K562 (cell line): ENCODE measurements around the gene RCE1. TPM values are rescaled to one million over a fixed set of nuclear protein-coding genes. Genes with fewer than 3 reads are reported as not detected.

Experiments
- ATAC-seq: fragments of 200-7000 bp; cut with Tn5 transposase; 3 replicates; pipeline ENCODE4 v1.9.1; 2020; ENCODE audit warnings: moderate library complexity
- BruUV-seq: library from RNA; stranded (reverse); fragments of 400-500 nt; replicated peaks from 2 replicates; lab custom pipeline; 2021; lab: Mats Ljungman, UMichigan
- CTCF ChIA-PET: fragments of 300-600 bp; formaldehyde crosslinking; extraction: SDS; loops from one replicate; lab custom pipeline; 2021; ENCODE audit warnings: low intra/inter-chr PET ratio; lab: Yijun Ruan, JAX
- POLR2A ChIA-PET: fragments of 300-600, 350-650 bp; sonication (Branson Sonifier 250); formaldehyde crosslinking; extraction: SDS; loops from one replicate; lab custom pipeline; 2021; ENCODE audit warnings: antibody characterized with exemption, inconsistent platforms; lab: Yijun Ruan, JAX
- DNase-seq, 4 experiments: peaks; one replicate each; pipeline versions ENCODE4 v3.0.0 to v3.0.0-alpha.2; 2011 to 2018; ENCODE audit warnings: low spot score in 3 of 4, mixed read lengths in 3 of 4; ENCODE audit errors: extremely low read depth in 1 of 4
- FAIRE-seq: peaks from 2 replicates; lab custom pipeline; 2011; peaks lifted over from hg19 to GRCh38; lab: Jason Lieb, UNC
- H2AFZ ChIP-seq: 2 replicates; pipeline ENCODE4 v1.6.0; 2011; ENCODE audit warnings: low read depth, low read length, control low read depth, inconsistent platforms
- H3K27ac ChIP-seq: fragments of 200-600 bp; 3 replicates; pipeline ENCODE4 v1.8.0; 2011; ENCODE audit warnings: low read depth, mild to moderate bottlenecking, control low read depth, inconsistent platforms, low read length, moderate library complexity, mixed read lengths; ENCODE audit errors: extremely low read depth
- H3K27me3 ChIP-seq, 2 experiments: fragments of 300-600 bp in 1 of 2; 2 replicates in 1 of 2; 3 replicates in 1 of 2; pipeline versions ENCODE4 v1.6.0 to v1.8.0; 2011; ENCODE audit warnings: inconsistent platforms in 2 of 2, low read length in 2 of 2, mild to moderate bottlenecking in 1 of 2, mixed read lengths in 1 of 2, moderate library complexity in 1 of 2; ENCODE audit not compliant: control insufficient read depth in 2 of 2, insufficient read depth in 2 of 2
- H3K36me3 ChIP-seq: fragments of 300-600 bp; 3 replicates; pipeline ENCODE4 v1.8.0; 2011; ENCODE audit warnings: mild to moderate bottlenecking, low read length, inconsistent platforms; ENCODE audit not compliant: control insufficient read depth, insufficient read depth
- H3K4me1 ChIP-seq, 2 experiments: fragments of 200-600 bp in 1 of 2; replicated peaks in 1 of 2; 2 replicates in 1 of 2; 3 replicates in 1 of 2; pipeline versions ENCODE4 v1.5.1 to v1.8.0; 2011; ENCODE audit warnings: inconsistent platforms in 2 of 2, low read length in 2 of 2, mild to moderate bottlenecking in 1 of 2, mixed read lengths in 1 of 2, moderate library complexity in 1 of 2; ENCODE audit not compliant: control insufficient read depth in 2 of 2, insufficient read depth in 2 of 2
- H3K4me2 ChIP-seq: 2 replicates; pipeline ENCODE4 v1.6.1; 2011; ENCODE audit warnings: low read length, control low read depth, inconsistent platforms, mixed read lengths; ENCODE audit not compliant: insufficient read depth
- H3K4me3 ChIP-seq: fragments of 200-600 bp; sonication (generic), shearing (Covaris generic); 2 replicates; pipeline ENCODE4 v1.5.1; 2016; ENCODE audit warnings: control low read depth, inconsistent platforms
- H3K79me2 ChIP-seq: fragments of 200-600 bp; 3 replicates; pipeline ENCODE4 v1.8.0; 2011; ENCODE audit warnings: low read length, inconsistent platforms; ENCODE audit not compliant: control insufficient read depth, insufficient read depth
- H3K9ac ChIP-seq, 2 experiments: 2 replicates each; pipeline versions ENCODE4 v1.6.0 to v1.6.1; 2011; ENCODE audit warnings: low read depth in 2 of 2, low read length in 2 of 2, control low read depth in 1 of 2, inconsistent platforms in 1 of 2, mild to moderate bottlenecking in 1 of 2, mixed read lengths in 1 of 2; ENCODE audit not compliant: insufficient read depth in 1 of 2
- H3K9me1 ChIP-seq: one replicate; pipeline ENCODE4 v1.6.0; 2011; ENCODE audit warnings: inconsistent platforms, mild to moderate bottlenecking, low read length, moderate library complexity; ENCODE audit not compliant: control insufficient read depth, insufficient read depth
- H3K9me3 ChIP-seq: replicated peaks from 2 replicates; pipeline ENCODE4 v1.5.1; 2011; ENCODE audit warnings: low read depth, low read length, inconsistent platforms; ENCODE audit not compliant: control insufficient read depth, insufficient read depth
- H4K20me1 ChIP-seq: replicated peaks from 2 replicates; pipeline ENCODE4 v1.6.1; 2011; ENCODE audit warnings: low read length, inconsistent platforms, mixed read lengths; ENCODE audit not compliant: control insufficient read depth, insufficient read depth
- CEBPG ChIP-seq, 3 experiments: fragments of 200-800 bp in 1 of 3; sonication (Bioruptor generic) in 1 of 3; sonication (generic) in 1 of 3; formaldehyde crosslinking in 1 of 3; IDR thresholded peaks in 2 of 3; conservative IDR thresholded peaks in 1 of 3; 2 replicates each; pipeline versions ENCODE4 v1.6.1 to v1.8.0; 2016 to 2022; ENCODE audit warnings: missing compliant biosample characterization in 2 of 3, missing genetic modification characterization in 2 of 3, mild to moderate bottlenecking in 1 of 3, missing genetic modification reagents in 1 of 3
- E2F6 ChIP-seq, 2 experiments: IDR thresholded peaks; 2 replicates each; pipeline ENCODE4 v1.6.1; 2011; ENCODE audit warnings: borderline replicate concordance in 1 of 2, control low read depth in 1 of 2, low read depth in 1 of 2, low read length in 1 of 2, mild to moderate bottlenecking in 1 of 2, mixed read lengths in 1 of 2, moderate library complexity in 1 of 2; ENCODE audit not compliant: insufficient read depth in 1 of 2, insufficient read length in 1 of 2, poor library complexity in 1 of 2, severe bottlenecking in 1 of 2; ENCODE audit errors: extremely low read depth in 1 of 2
- FIP1L1 ChIP-seq: fragments of 200-400 bp; formaldehyde crosslinking; IDR thresholded peaks from 2 replicates; pipeline ENCODE4 v1.6.1; 2018; ENCODE audit warnings: mild to moderate bottlenecking, low read depth, low read length; ENCODE audit not compliant: poor library complexity, severe bottlenecking
- KDM5B ChIP-seq: fragments of 200-600 bp; sonication (generic); IDR thresholded peaks from 2 replicates; pipeline ENCODE4 v1.6.1; 2012; ENCODE audit warnings: low read depth, mild to moderate bottlenecking, moderate library complexity, low read length, control low read depth, inconsistent platforms; ENCODE audit not compliant: insufficient replicate concordance
- OTX1 ChIP-seq: fragments of 450-650 bp; formaldehyde crosslinking; IDR thresholded peaks from 2 replicates; pipeline ENCODE4 v1.4.0; 2022; ENCODE audit warnings: mild to moderate bottlenecking
- RBFOX2 ChIP-seq: fragments of 200-400 bp; formaldehyde crosslinking; IDR thresholded peaks from 2 replicates; pipeline ENCODE4 v1.6.1; 2017; ENCODE audit warnings: low read depth, mild to moderate bottlenecking, low read length, moderate library complexity
- TSC22D4 ChIP-seq: fragments of 450-650 bp; IDR thresholded peaks from 2 replicates; pipeline ENCODE4 v1.6.1; 2016; ENCODE audit warnings: missing genetic modification characterization, missing biosample characterization, control low read depth
- WGBS: fragments of 100-300 bp; shearing (Covaris generic); methylation state at CpG from one replicate; pipeline ENCODE4 v1.1.6; 2016; ENCODE audit warnings: low coverage, mixed read lengths; ENCODE audit not compliant: insufficient coverage; ENCODE audit errors: missing lambda C conversion rate; 5-methylcytosine and 5-hydroxymethylcytosine counted together
- in situ Hi-C: fragments of 300-500 bp; cut with MboI; formaldehyde crosslinking; loops from 4 replicates; pipeline ENCODE4 v1.15.0; 2018; ENCODE audit warnings: inconsistent platforms, mixed read lengths
- intact Hi-C: fragments of 100-400 bp; cut with micrococcal nuclease; formaldehyde crosslinking; loops from 2 replicates; pipeline ENCODE4 v1.14.2; 2022
- polyA plus RNA-seq, 8 experiments: library from polyadenylated mRNA; depleted of rRNA in 4 of 8; stranded (reverse) in 5 of 8; unstranded in 3 of 8; fragments of >200 nt; fragmentation: Nextera tagmentation in 2 of 8; fragmentation: Illumina TruSeq in 1 of 8; extraction: Ambion mirVana in 2 of 8; extraction: Trizol in 1 of 8; gene quantifications; 2 replicates each; pipeline versions ENCODE4 v1.2.1 to v1.2.3, GENCODE V29; 2011 to 2014; ENCODE audit warnings: inconsistent platforms in 1 of 8, missing spikeins in 1 of 8
- total RNA-seq, 7 experiments: library from RNA; depleted of rRNA in 6 of 7; stranded (reverse); fragments of >200 nt in 6 of 7; fragmentation: Illumina TruSeq in 2 of 7; extraction: Trizol in 2 of 7; gene quantifications; 2 replicates each; pipeline versions ENCODE4 v1.2.1 to v1.2.3, GENCODE V29; 2011 to 2021; ENCODE audit warnings: low replicate concordance in 1 of 7

RCE1 gene
- total and polyA plus RNA-seq, 9 of the 15 experiments (the other 6 are each of a cell fraction or from before 2014, with no cell fraction given) = 0.75 to 41.5 (median 15.1) TPM

GRCh38 chr11:66861038-66861773 is 18.0 kb downstream of the RCE1 start:
- no peak for ATAC-seq
- WGBS = 89% methylated on average over 16 of the region's 32 CpGs
- no peak for FAIRE-seq
- ChIA-PET CTCF (no interaction called here), POLR2A (interaction anchor here (0.6 kb wide), 2 partner anchors 15 to 125 kb away, joined by 3 to 4 read pairs; no protein-coding TSS in a partner anchor)
- in situ Hi-C loops (no loop called here), intact Hi-C loops (no loop called here)
- no peak overlapping the region for H3K4me2 ChIP-seq
- peaks cover 36% of the 10 kb centered on the region; the same call in 1 of the 3 replicates for H3K36me3 ChIP-seq
- 0 out of 2 replicates have a peak, but pooled peaks cover 3% of the 10 kb centered on the region for H4K20me1 ChIP-seq
- no peak overlapping the region for H3K4me3 ChIP-seq
- no TSS peak for BruUV-seq
- peak; percentile 37 for TF ChIP-seq FIP1L1
- peak; percentile 12; the same call in 1 of the 2 replicates for TF ChIP-seq RBFOX2
- no peak for TF ChIP-seq OTX1
- no peak for TF ChIP-seq E2F6 (IDR thresholded peaks at IDR 0.05; ENCODE audit: borderline replicate concordance in 1 of 2, extremely low read depth in 1 of 2, insufficient read depth in 1 of 2, insufficient read length in 1 of 2, low read depth in 1 of 2, low read length in 1 of 2, poor library complexity in 1 of 2, severe bottlenecking in 1 of 2)
- TF ChIP-seq TSC22D4 (tag) = no peak
- no peak for TF ChIP-seq CEBPG (CRISPR knock-in tag; IDR thresholded peaks at IDR 0.05)
- TF ChIP-seq CEBPG (tag; conservative IDR thresholded peaks at IDR 0.05 in 1 of 2, IDR thresholded peaks at IDR 0.05 in 1 of 2) = no peak
- no peak for TF ChIP-seq KDM5B
- peaks cover 19% of the 10 kb centered on the region for H3K79me2 ChIP-seq
- DNase-seq = no peak
- no peaks in the 10 kb centered on the region for H3K9me1 ChIP-seq
- H3K9ac ChIP-seq = peak overlapping the region in 1 of 2 experiments; percentile 45; a peak in 1 of 4 replicates
- no peak overlapping the region for H3K27ac ChIP-seq
- H3K4me1 ChIP-seq = peaks cover 0 to 80% of the 10 kb centered on the region in 2 experiments; a peak in 2 of 5 replicates
- no peaks in the 10 kb centered on the region for H3K27me3 ChIP-seq
- H3K9me3 ChIP-seq = no peaks in the 10 kb centered on the region
- H2AFZ ChIP-seq = no peak overlapping the region
